Measurements from ENCODE around the gene LRRC75B. TPM values are rescaled to one million over a fixed set of nuclear protein-coding genes. Genes with fewer than 3 reads are reported as not detected.

LRRC75B gene
- total and polyA plus RNA-seq, 2 of the 13 experiments (the other 11 are each of a cell fraction or from before 2014, with no cell fraction given), result 11.8 to 34.8 TPM

- TF ChIP-seq SRF (IDR thresholded peaks at IDR 0.05; ENCODE audit: low read depth, low read length), result no peak
- 0 out of 2 replicates have a peak, but pooled peaks have one; percentile 36 for TF ChIP-seq ZBTB25 (CRISPR knock-in tag; IDR thresholded peaks at IDR 0.05)
- no peak for TF ChIP-seq ZBTB4 (CRISPR knock-in tag; IDR thresholded peaks at IDR 0.05; ENCODE audit: borderline replicate concordance)
- TF ChIP-seq ZNF7 (CRISPR knock-in tag; IDR thresholded peaks at IDR 0.05), result no peak
- TF ChIP-seq ZBTB46 (CRISPR knock-in tag; IDR thresholded peaks at IDR 0.05; ENCODE audit: borderline replicate concordance), result no peak
- TF ChIP-seq MEF2D (CRISPR knock-in tag; IDR thresholded peaks at IDR 0.05), result no peak
- TF ChIP-seq KAT2B (IDR thresholded peaks at IDR 0.05; ENCODE audit: borderline replicate concordance, low read depth, low read length), result no peak
- TF ChIP-seq ZNF382 (CRISPR knock-in tag; IDR thresholded peaks at IDR 0.05; ENCODE audit: borderline replicate concordance), result no peak
- no peak for TF ChIP-seq ZNF354B (CRISPR knock-in tag; IDR thresholded peaks at IDR 0.05)
- TF ChIP-seq NFIB (CRISPR knock-in tag; IDR thresholded peaks at IDR 0.05; ENCODE audit: borderline replicate concordance), result no peak
- no peak for TF ChIP-seq ZBTB10 (CRISPR knock-in tag; IDR thresholded peaks at IDR 0.05; ENCODE audit: borderline replicate concordance)
- TF ChIP-seq PRDM4 (CRISPR knock-in tag; IDR thresholded peaks at IDR 0.05; ENCODE audit: borderline replicate concordance), result no peak
- TF ChIP-seq ZNF724P (CRISPR knock-in tag; IDR thresholded peaks at IDR 0.05; ENCODE audit: borderline replicate concordance), result no peak
- TF ChIP-seq ZNF224 (CRISPR knock-in tag; IDR thresholded peaks at IDR 0.05), result no peak
- TF ChIP-seq SMAD9 (CRISPR knock-in tag; IDR thresholded peaks at IDR 0.05), result no peak
- TF ChIP-seq HDAC1 (CRISPR knock-in tag; IDR thresholded peaks at IDR 0.05), result peak; percentile 69
- peak; percentile 67 for TF ChIP-seq ZNF501 (CRISPR knock-in tag; IDR thresholded peaks at IDR 0.05)
These were observed 1.1 kb upstream of the LRRC75B start (continued) for GRCh38 chr22:24593836-24594568.

Measured in HepG2 (cell line).